Measurements from ENCODE around the gene EXOC5.

- no peak for TF ChIP-seq CTCF (conservative IDR thresholded peaks at IDR 0.05)
- no peak for TF ChIP-seq EZH2 (IDR thresholded peaks at IDR 0.05; ENCODE audit: low read depth)
These were observed 29.1 kb upstream of the EXOC5 start for GRCh38 chr14:57297852-57298251.

All from PC-9 (cell line).